Activated CD4-positive, alpha-beta T cell treated with anti-CD3 and anti-CD28 coated beads, Interleukin-2, amount 10 ng/mL, durations not matched to agents 7 days and 5 days (primary cell): ENCODE measurements around the gene NGB. TPM values are rescaled to one million over a fixed set of nuclear protein-coding genes. Genes with fewer than 3 reads are reported as not detected.

Source experiments
- CTCF ChIA-PET: fragments of 350-600 bp; sonication (Branson Sonifier 250); formaldehyde crosslinking; loops from one replicate; lab custom pipeline; 2021; ENCODE audit warnings: antibody characterized with exemption; lab: Charles Lee
- POLR2A ChIA-PET: fragments of 350-600 bp; sonication (Branson Sonifier 250); formaldehyde crosslinking; loops from one replicate; lab custom pipeline; 2021; ENCODE audit warnings: antibody characterized with exemption; lab: Charles Lee
- DNase-seq: peaks from one replicate; pipeline ENCODE4 v3.0.0-alpha.2; 2020
- H3K27ac Mint-ChIP-seq: one replicate; pipeline ENCODE4 v1.8.0; 2021; ENCODE audit warnings: mild to moderate bottlenecking, moderate library complexity, mixed read lengths
- H3K27me3 Mint-ChIP-seq: one replicate; pipeline ENCODE4 v1.8.0; 2021; ENCODE audit warnings: mixed read lengths
- H3K36me3 Mint-ChIP-seq: one replicate; pipeline ENCODE4 v1.8.0; 2021; ENCODE audit warnings: low read depth, mixed read lengths
- H3K4me1 Mint-ChIP-seq: one replicate; pipeline ENCODE4 v1.8.0; 2021; ENCODE audit warnings: mixed read lengths
- H3K4me3 Mint-ChIP-seq: one replicate; pipeline ENCODE4 v1.8.0; 2021; ENCODE audit warnings: mild to moderate bottlenecking, moderate library complexity, mixed read lengths
- H3K9me3 Mint-ChIP-seq: one replicate; pipeline ENCODE4 v1.8.0; 2021; ENCODE audit warnings: mixed read lengths
- total RNA-seq, 2 experiments: library from RNA; stranded (reverse); gene quantifications; one replicate each; pipeline ENCODE4 v1.2.3, GENCODE V29; 2021

Gene NGB
- total RNA-seq, 2 experiments from 2014 or later, result not detected

DNA sequence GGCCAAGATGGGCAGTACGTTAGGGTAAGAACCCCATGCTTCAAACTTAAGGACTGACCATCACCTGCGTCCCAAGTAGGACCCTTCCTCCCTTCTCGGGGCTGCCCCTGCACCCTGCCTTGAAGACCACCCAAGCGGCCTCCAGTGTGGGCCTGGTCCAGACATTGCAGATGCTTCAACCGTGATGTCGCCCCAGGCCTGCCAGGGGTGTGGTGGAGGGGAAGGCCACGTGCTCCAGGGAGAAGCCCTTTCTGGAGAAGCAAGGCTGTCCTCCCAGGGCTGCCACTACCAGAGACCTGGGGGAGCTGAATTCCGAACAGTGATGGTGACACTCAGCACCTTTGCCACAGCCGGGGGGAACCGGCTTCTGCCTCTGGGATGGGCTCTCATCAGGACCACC lies 13.3 kb downstream of the NGB start:
- no peaks in the 10 kb centered on the region for H3K36me3 Mint-ChIP-seq
- no peaks in the 10 kb centered on the region for H3K4me1 Mint-ChIP-seq
- DNase-seq, result no peak
- ChIA-PET POLR2A (no interaction called here), CTCF (no interaction called here)
- peaks cover 5% of the 10 kb centered on the region for H3K27me3 Mint-ChIP-seq
- no peak overlapping the region for H3K4me3 Mint-ChIP-seq
- no peaks in the 10 kb centered on the region for H3K9me3 Mint-ChIP-seq
- H3K27ac Mint-ChIP-seq, result no peak overlapping the region

DNA sequence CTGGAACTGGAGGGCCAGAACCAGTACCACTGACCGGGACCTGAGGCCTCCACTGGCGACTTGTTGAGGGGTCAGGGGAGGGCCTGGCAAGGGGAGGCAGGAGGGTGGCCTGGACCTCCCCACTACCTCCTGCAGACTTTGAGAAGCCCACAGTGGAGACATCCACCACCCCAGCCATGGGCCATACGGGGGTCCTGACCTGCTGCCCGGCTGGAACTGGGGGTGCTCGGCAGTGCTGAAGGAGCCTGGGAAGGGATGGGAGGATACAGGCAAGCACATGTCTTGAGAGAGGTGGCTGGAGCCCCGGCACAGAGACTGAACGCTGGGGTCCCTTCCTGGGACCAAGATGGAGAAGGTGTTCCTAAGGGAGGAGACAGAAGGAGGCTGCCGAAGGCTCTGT lies 14.3 kb downstream of the NGB start:
- H3K36me3 Mint-ChIP-seq, result no peaks in the 10 kb centered on the region
- CTCF ChIA-PET, result no interaction called here
- no peak overlapping the region for H3K27ac Mint-ChIP-seq
- H3K4me3 Mint-ChIP-seq, result no peak overlapping the region
- H3K4me1 Mint-ChIP-seq, result no peaks in the 10 kb centered on the region
- peaks cover 4% of the 10 kb centered on the region for H3K27me3 Mint-ChIP-seq
- H3K9me3 Mint-ChIP-seq, result no peaks in the 10 kb centered on the region
- no peak for DNase-seq
- POLR2A ChIA-PET, result no interaction called here

DNA sequence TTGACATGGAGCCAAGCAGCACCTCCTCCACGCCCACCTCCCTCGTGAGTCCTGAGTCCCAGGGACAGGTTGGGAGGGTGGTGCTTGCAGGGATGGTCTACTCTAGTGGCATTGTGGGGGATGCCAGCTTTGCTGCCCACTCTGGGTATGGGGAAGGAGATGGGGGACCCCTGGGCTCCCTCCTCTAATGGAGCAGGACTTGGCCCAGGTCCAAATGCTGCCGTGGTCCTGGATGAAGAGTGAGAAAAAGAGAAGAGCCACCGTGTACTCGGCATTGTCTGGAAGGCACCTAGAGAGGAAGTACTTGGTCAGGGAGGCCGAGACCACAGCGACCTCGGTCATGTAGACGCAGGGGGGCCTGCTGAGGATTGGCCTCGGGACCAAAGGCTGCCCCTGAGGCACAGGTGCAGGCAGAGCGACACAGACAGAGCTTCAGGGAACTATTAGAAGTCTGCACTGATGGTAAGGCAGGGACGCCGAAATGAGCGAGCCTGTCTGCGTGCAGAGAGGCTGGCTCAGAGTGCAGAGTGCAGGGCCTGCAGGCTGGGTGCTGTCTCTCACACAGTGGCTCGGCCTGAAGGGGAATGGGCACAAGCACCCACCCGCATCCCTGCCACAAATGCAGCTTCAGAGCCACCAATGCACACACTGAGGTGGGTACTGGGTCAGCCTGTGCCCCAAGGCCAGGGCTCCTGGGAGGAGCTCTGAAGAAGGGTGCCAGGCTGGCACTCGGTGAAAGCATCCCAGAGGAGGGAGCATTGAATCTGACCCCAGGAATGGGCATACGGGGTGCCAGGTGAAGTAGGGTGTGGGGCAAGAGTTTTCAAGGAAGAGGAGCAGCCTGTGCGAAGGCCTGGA lies 17.4 kb downstream of the NGB start:
- H3K4me1 Mint-ChIP-seq, result no peaks in the 10 kb centered on the region
- no peak for DNase-seq
- CTCF ChIA-PET, result interaction anchor here (0.5 kb wide), 1 partner anchor 420 kb away, joined by 3 read pairs; no protein-coding TSS in a partner anchor
- no peaks in the 10 kb centered on the region for H3K36me3 Mint-ChIP-seq
- no peak overlapping the region for H3K27ac Mint-ChIP-seq
- H3K4me3 Mint-ChIP-seq, result no peak overlapping the region
- POLR2A ChIA-PET, result no interaction called here
- H3K27me3 Mint-ChIP-seq, result no peaks in the 10 kb centered on the region
- H3K9me3 Mint-ChIP-seq, result no peaks in the 10 kb centered on the region

DNA sequence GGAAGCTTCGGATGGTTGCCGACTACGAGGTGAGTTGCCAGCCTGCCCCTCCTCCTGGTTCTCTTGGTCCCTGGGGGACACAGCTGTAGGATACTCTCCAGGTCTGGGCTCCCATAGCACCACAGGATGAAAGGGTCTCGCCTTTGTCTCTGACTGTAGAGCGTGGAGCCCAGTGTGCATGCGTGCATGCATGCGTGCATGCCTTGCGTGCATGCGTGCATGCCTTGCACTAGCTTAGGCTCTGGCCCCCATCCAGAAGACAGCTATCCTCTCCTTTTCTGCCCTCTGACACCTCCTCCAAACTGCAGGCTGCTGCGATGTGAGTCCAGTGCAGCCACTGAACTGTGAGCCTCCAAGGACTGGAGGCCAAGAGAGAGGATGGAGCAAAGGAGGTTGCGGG lies 19.1 kb downstream of the NGB start:
- no peak for DNase-seq
- Mint-ChIP-seq H3K4me1 (no peaks in the 10 kb centered on the region), H3K4me3 (no peak overlapping the region), H3K36me3 (no peaks in the 10 kb centered on the region), H3K27ac (no peak overlapping the region), H3K27me3 (no peaks in the 10 kb centered on the region), H3K9me3 (no peaks in the 10 kb centered on the region)
- ChIA-PET POLR2A (no interaction called here), CTCF (no interaction called here)

DNA sequence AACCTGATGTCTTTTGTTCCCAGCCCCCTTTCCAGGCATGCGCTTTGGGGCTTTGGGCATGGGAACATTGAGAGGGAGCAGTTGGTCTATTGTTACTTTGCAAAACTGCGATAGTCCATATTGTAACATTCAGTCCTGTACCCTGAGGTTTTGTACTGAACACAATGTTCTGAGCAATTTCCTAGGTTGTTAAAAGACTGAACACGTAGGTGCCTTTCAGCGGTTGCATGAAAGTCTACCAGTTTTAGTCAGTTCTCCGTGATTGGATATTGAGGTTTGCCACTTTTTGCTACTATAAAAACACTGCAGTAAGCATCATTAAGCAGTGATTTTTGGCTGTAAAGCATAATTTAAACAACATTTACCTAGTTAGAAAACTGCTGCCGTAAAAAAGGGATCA lies 20.1 kb downstream of the NGB start:
- no peaks in the 10 kb centered on the region for H3K27me3 Mint-ChIP-seq
- H3K27ac Mint-ChIP-seq, result no peak overlapping the region
- no peaks in the 10 kb centered on the region for H3K9me3 Mint-ChIP-seq
- no peaks in the 10 kb centered on the region for H3K4me1 Mint-ChIP-seq
- ChIA-PET CTCF (no interaction called here), POLR2A (no interaction called here)
- DNase-seq, result no peak
- H3K36me3 Mint-ChIP-seq, result no peaks in the 10 kb centered on the region
- no peak overlapping the region for H3K4me3 Mint-ChIP-seq

DNA sequence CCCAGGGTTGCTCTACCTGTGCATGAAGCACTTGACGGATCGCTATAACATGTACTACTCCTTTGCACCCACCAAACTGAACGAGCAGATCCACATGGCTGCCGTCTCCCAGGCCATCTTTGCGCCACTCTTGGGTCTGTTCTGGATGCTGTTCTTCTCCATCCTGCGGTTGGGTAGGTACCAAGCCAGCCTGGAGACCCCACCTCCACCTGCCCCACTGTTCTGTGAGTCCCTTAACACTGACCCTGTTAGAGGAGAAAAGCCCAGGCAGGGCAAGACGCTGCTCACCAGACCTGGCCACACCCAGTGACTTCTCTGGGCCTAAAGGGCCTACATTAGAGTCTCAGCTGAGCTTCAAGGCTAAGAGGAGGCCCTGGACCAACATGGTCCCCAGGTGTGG lies 21.7 kb downstream of the NGB start:
- H3K9me3 Mint-ChIP-seq, result no peaks in the 10 kb centered on the region
- H3K27ac Mint-ChIP-seq, result no peak overlapping the region
- H3K4me3 Mint-ChIP-seq, result no peak overlapping the region
- DNase-seq, result no peak
- no peaks in the 10 kb centered on the region for H3K36me3 Mint-ChIP-seq
- H3K4me1 Mint-ChIP-seq, result no peaks in the 10 kb centered on the region
- POLR2A ChIA-PET, result no interaction called here
- CTCF ChIA-PET, result no interaction called here
- H3K27me3 Mint-ChIP-seq, result no peaks in the 10 kb centered on the region

DNA sequence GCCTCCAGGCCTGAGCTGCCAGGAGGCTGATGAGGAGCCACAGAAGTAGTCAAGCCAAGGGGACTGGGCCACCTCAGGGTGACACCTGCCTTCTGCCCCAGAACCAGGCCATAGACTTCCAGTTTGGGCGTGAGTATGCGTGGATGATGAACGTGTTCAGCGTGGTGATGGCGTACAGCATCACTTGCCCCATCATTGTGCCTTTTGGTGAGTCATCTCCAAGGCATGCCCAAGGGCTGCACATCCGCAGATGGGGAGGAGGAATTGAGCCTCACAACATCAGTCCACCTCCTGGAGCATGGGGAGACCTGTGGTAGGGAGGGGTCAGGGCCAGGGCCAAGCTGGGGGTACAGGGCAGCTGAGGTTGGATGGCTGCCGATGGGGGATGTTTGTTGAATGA lies 22.3 kb downstream of the NGB start:
- no peak for DNase-seq
- CTCF ChIA-PET, result no interaction called here
- POLR2A ChIA-PET, result no interaction called here
- no peaks in the 10 kb centered on the region for H3K27me3 Mint-ChIP-seq
- no peak overlapping the region for H3K4me3 Mint-ChIP-seq
- H3K4me1 Mint-ChIP-seq, result no peaks in the 10 kb centered on the region
- H3K27ac Mint-ChIP-seq, result no peak overlapping the region
- no peaks in the 10 kb centered on the region for H3K9me3 Mint-ChIP-seq
- H3K36me3 Mint-ChIP-seq, result no peaks in the 10 kb centered on the region

DNA sequence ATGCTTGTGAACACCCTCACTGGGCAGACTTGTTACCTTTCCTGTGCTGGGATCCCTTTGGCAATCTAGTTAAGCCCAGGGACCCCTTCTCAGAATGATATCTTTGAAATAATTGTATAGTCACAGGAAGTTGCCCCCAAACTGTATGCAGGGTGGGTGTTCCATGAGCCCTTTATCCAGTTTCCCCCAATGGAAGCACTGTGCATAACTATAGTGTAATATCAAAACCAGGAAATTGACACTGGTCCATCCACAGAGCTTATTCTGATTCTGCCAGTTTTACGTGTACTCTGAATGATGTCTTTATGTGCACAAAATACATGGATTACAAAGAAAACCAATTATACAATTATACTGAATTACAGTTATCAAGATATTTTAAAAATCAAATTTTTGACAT lies 24.2 kb downstream of the NGB start:
- no peak for DNase-seq
- no peaks in the 10 kb centered on the region for H3K27me3 Mint-ChIP-seq
- H3K4me3 Mint-ChIP-seq, result no peak overlapping the region
- H3K36me3 Mint-ChIP-seq, result no peaks in the 10 kb centered on the region
- no peaks in the 10 kb centered on the region for H3K4me1 Mint-ChIP-seq
- ChIA-PET CTCF (no interaction called here), POLR2A (no interaction called here)
- H3K27ac Mint-ChIP-seq, result no peak overlapping the region
- H3K9me3 Mint-ChIP-seq, result no peaks in the 10 kb centered on the region

DNA sequence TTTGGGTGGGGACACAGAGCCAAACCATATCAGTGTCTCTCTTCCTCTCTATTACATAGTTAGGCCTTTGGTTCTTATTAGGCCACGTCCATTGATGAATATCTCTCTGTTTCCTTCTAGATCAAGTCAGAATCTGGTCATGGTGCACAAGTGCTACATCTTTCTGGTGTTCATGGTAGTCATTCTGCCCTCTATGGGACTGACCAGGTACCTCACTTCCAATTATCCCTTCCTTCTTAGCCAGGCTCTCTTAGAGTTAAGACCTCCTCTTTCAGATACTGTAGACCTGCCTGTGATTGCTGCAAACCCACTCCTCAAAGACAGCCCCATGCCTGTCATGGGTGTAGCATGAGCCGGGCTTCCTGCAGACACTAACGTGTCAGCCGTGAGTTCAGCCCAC lies 25.2 kb downstream of the NGB start:
- H3K36me3 Mint-ChIP-seq, result no peaks in the 10 kb centered on the region
- H3K27ac Mint-ChIP-seq, result no peak overlapping the region
- DNase-seq, result no peak
- no peaks in the 10 kb centered on the region for H3K9me3 Mint-ChIP-seq
- no peak overlapping the region for H3K4me3 Mint-ChIP-seq
- CTCF ChIA-PET, result no interaction called here
- H3K27me3 Mint-ChIP-seq, result no peaks in the 10 kb centered on the region
- POLR2A ChIA-PET, result no interaction called here
- H3K4me1 Mint-ChIP-seq, result no peaks in the 10 kb centered on the region

DNA sequence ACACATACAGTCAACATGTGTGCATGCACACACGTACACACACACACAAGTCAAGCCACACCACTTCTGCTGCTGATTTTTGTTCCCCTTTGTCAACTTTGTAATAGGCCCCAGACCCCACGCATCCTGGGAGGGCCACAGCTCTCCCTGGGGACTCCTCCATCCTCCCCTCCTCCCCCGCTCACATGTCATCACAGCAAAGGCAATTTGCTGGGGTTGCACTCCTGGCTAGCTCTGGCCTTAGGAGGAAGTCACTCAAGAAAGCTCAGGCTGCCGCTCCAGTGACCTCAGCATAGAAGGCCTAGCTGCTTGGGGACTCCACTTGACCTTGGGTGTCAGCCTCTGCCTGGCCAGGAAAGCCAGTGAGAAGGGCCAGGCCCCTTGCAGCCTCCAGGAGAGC lies 27.2 kb downstream of the NGB start:
- CTCF ChIA-PET, result no interaction called here

DNA sequence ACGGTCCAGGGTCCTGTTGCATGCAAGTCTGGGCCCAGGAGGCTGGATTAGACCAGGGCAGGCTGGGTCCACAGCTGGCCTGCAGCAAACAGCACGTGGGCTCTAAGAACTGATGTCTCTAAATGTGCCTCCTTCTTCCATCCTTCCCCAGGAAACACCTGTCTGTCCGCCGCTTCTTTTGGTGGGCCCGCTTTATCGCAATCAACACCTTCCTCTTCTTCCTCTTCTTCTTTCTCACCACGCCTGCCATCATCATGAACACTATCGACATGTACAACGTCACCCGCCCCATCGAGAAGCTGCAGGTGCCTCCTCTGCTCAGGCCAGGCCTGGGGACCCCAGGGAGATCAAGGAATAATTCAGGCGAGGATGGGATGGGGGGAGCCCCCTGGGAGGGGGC lies 28.3 kb downstream of the NGB start:
- ChIA-PET POLR2A (no interaction called here), CTCF (no interaction called here)
- H3K9me3 Mint-ChIP-seq, result no peaks in the 10 kb centered on the region
- no peaks in the 10 kb centered on the region for H3K27me3 Mint-ChIP-seq
- no peak for DNase-seq
- no peak overlapping the region for H3K27ac Mint-ChIP-seq
- H3K4me1 Mint-ChIP-seq, result no peaks in the 10 kb centered on the region
- no peaks in the 10 kb centered on the region for H3K36me3 Mint-ChIP-seq
- no peak overlapping the region for H3K4me3 Mint-ChIP-seq

More for the DNA sequence above, 27.2 kb downstream of the NGB start:
- H3K27ac Mint-ChIP-seq, result no peak overlapping the region
- H3K9me3 Mint-ChIP-seq, result no peaks in the 10 kb centered on the region
- H3K36me3 Mint-ChIP-seq, result no peaks in the 10 kb centered on the region
- H3K27me3 Mint-ChIP-seq, result no peaks in the 10 kb centered on the region
- no peak for DNase-seq
- POLR2A ChIA-PET, result no interaction called here
- H3K4me1 Mint-ChIP-seq, result no peaks in the 10 kb centered on the region
- H3K4me3 Mint-ChIP-seq, result no peak overlapping the region

DNA sequence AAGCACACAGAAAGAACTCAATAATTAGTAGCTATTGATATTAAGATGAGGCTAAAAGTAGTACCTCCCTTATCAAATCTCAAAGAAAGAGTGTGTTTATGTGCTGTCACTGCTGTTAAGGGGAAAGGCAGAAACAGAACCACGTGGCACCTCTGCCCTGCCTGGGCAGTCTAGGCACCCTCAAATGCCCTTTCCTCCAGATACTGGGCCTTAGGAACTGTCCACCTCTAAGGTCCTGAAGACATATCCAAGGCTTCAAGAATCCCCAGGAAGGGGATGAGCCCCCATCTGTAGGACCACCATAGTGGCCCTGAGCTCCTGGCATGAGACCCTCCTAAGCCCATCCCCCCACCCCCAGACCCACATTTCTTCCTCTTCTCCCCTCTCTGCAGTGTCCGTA lies 29.1 kb downstream of the NGB start:
- Mint-ChIP-seq H3K4me3 (no peak overlapping the region), H3K27me3 (no peaks in the 10 kb centered on the region), H3K36me3 (no peaks in the 10 kb centered on the region), H3K9me3 (no peaks in the 10 kb centered on the region), H3K4me1 (no peaks in the 10 kb centered on the region), H3K27ac (no peak overlapping the region)
- ChIA-PET POLR2A (no interaction called here), CTCF (no interaction called here)
- no peak for DNase-seq

DNA sequence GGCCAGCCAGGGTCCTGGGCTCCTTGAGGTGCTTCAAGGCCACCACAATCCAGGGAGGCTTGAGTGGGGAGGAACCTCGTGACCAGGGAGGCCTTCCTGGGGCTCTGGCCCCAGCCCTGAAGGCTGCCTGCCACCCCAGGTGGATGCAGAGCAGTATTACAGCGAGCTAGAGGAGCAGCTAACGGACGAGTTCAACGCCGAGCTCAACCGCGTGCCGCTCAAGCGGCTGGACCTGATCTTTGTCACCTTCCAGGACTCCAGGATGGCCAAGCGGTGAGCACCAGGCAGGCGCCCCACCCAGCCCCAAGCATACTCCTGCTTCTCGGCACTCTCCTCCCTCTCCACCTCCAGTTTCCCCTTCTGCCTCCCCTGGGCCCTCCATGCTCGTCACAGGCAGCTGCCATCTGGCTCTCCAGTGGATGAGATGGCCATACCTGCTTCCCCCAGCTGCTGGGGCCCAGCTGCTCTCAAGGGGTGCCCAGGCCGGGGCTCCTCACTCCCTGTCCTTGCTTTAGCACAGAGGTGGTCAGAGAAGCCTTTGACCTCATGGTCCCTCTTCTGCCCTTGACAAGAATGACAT lies 30.6 kb downstream of the NGB start:
- CTCF ChIA-PET, result interaction anchor here (1.2 kb wide), 1 partner anchor 210 kb away, joined by 3 read pairs; no protein-coding TSS in a partner anchor
- Mint-ChIP-seq H3K4me1 (no peaks in the 10 kb centered on the region), H3K27me3 (no peaks in the 10 kb centered on the region), H3K4me3 (no peak overlapping the region), H3K9me3 (no peaks in the 10 kb centered on the region), H3K36me3 (no peaks in the 10 kb centered on the region), H3K27ac (no peak overlapping the region)
- POLR2A ChIA-PET, result no interaction called here
- no peak for DNase-seq
